Pulmonary artery endothelial cell (primary cell): ENCODE measurements around the gene NDUFB10. TPM values are rescaled to one million over a fixed set of nuclear protein-coding genes. Genes with fewer than 3 reads are reported as not detected.

ENCODE experiments used
- DNase-seq: peaks from one replicate; pipeline ENCODE4 v3.0.0-alpha.2; 2011; ENCODE audit warnings: low read depth, low spot score
- total RNA-seq: library from RNA; depleted of rRNA; stranded (reverse); fragments of >200 nt; gene quantifications from 2 replicates; pipeline ENCODE4 v1.2.3, GENCODE V29; 2014

NDUFB10 gene
- total RNA-seq, 1 donor from 2014 or later, result 200 TPM

DNA sequence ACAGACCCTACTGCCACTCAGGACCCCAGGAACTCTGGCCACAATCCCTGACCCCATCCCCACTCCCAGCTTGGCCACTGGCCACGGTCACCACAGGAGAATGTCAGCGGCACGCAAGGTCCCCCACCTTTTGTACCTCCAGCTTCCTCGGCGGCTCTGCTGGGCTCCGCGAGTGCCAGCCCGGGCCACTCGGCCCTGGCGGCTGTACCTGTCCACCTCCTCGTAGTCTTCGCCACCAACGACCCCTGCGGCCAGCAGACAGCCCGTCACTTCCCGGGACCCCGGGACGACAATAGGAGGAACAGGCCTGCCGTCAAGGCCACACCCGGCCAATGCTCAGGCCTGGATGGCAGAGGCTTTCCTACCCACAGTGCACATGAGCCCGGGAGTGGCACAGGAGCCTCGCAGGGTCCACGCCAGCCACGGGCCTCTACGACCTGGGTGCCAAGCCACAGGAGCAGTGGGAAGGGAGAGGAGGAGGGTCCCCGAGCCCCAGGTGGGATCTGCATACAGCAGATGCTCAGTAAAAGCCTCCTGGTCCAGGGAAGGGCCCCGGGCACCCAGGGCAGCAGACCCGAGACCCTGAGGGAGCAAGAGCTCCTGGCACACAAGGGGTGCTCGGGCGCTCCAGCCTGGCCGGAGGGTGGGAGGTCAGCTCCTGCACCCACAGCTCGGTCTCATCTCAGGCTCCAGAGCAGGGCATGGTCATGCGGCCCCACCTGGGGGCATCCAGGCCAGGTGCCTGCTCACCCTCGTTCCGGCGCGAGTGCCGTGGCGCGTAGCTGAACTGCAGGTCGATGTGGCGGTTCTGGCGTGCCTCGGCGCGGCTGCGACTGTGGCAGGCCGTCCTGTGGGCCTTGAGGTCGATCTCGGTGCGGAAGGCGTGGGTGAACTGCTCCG lies 42.4 kb downstream of the NDUFB10 start:
- DNase-seq, result no peak

DNA sequence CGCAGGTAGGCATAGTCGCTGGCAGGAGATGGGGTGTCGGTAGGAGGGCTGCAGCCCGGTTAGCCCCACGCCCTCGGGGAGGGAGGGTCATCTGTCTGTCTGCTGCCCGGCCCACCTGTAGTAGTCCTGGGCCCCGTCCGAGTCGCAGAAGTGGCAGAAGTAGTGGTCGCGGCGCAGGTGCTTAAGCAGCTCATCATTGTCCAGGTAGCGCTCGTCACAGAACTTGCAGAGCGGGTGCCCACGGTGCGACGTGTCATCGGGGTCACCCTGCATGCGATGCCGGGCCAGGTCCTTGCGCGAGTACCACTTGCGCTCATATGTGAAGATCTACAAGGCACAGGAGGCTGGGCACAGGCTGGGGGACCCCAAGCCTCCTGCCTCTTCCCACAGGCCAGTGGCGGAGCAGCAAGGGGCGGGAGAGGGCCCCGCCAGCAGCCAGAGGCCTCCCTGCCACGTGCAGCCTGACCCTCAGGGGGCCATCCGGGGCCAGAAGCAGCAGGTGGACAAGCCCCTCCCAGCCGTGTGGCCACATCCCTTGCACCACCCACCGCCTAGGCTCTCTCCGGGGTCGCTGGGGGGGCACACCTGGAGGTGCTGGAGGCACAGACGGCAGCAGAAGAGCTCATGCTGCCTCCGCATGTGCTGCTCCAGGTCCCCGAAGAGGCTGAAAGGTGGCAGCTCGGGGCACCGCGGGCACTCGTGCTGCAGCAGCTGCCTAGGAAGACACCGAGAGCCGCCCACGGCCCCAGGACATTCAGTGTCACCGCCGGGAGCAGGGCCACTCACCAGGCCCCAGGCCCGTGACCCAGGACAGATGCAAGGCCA lies 43.3 kb downstream of the NDUFB10 start:
- no peak for DNase-seq

DNA sequence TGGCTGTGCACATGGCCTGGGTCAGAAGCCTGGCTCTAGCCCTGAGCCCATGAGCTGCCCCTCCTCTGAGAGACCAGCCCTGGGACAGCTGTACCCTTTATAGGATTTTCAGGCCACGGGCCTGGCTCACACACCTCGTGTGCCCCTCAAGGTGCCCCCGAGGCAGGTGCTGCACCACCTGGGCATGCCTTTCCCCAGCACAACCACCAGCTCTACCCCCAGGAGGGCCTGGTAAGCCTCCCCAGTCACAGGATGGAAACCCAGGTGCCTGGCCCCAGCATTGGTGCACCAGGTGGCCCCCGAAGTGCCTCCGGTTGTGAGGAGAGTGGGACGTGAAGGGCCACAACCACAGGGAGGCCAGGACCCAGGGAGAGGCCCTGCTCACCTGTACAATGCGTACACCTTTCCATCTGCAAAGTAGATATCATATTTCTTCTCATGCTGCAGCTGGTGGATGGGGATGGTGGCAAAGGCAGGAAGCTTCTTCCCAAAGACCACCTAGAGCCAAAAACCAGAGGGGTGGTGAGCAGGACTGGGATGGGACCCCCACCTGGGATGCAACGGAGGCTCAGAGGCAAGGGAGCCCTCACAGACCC lies 44.0 kb downstream of the NDUFB10 start:
- no peak for DNase-seq

- DNase-seq, result peak; percentile 35
Observed at GRCh38 chr16:2003827-2004641, 44.7 kb downstream of the NDUFB10 start.

DNA sequence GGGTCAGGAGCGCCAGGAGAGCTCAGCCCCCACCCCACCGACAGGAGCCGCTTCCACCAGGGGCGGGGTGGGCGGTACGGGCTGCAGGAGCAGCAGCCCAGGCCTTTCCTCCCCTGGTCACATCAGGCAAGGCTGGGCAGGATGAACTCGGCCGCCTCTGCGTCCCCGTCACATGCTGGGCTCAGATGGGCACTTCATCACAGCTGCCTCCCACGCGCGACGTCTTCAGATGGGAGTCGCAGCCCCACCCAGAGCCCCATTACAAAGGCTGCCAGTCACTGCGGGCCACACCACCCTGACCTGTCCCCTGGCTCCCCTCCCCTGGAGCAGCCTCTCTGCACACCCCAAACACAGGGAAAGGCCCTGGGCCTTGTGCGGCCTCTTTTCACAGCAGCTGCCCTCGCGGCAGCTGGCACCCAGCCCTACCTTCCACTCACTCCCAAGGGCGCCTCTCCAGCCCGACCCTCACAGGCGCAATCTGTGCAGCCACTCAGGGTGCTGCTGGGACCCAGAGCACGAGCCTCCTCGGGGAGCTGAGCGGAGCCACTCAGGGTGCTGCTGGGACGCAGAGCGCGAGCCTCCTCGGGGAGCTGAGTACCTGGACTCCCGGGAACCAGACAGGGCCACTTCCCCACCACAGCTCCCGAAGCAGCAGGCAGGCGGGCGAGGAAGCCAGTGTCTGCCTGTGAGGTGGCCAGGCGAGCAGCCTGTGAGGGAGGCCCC lies 45.6 kb downstream of the NDUFB10 start:
- DNase-seq, result no peak

DNA sequence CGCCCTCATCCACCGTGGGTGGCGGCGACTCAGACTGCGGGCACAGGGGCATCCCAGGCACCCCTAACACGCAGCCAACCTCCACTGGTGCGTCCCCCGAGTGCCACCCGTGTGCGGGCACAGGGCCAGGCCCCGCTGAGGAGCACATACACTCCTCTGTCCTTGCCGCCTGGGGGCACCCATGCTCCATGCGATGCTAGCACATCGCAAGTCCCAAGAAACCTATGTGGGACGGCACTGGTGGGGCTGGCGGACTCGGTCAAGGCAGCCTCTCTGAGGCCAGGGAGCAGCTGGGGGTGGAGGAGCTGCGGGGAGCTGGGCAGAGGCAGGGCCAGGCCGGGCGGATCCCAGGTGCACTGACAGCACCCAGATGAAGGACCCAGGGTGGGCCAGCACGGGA lies 46.3 kb downstream of the NDUFB10 start:
- no peak for DNase-seq

DNA sequence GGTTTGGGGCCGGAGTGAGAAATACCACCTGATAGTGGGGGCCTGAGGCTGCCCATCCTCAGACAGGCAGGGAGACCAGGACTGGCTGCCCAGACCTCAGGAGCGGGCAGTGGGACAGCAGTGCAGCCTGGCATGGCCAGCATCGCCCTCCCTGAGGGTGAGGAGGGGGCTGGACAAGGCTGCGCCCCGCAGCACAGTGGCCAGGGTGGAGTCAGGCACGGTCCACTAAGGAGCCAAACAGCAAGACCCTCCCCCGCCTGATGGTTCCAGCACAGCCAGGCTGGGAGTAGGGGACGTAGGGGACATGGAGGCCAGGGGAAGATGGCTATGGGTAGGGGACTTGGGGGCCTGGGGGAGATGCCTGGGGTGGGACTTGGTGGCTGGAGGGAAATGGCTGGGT lies 47.0 kb downstream of the NDUFB10 start:
- no peak for DNase-seq

DNA sequence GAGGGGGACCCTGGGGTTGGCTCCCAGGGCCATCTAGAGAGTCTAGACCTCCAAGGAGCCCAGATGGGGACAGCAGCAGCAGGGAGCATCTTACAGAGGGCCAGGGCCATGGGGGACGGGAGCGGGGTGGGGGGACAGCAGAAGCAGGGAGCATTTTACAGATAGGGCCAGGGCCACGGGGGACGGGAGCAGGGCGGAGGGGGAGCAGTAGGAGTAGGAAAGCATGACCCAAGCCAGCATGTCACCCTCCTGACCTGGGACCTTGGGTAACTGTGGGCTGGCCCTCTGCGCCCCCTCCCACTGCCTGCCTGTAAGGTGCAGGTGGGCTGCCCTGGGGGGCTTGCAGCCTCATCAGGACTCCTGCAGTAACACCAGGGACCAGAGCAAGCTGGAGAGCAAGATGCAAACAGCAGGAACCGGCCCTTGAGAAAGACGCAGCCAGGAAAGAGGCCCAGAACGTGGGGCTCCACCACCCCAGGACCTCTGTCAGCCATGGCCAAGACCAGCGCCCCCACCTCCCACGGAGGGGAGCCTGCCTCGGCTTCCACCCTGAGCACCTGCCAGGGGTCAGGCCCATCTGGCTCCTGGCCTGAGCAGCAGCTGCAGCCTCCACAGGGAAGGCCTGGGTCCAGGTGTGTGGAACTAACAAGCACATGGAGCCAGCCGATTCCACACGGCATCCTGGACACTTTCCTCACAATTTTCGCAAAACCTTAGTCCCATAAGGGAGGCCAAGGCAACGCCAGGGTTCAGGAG lies 47.9 kb downstream of the NDUFB10 start:
- DNase-seq, result no peak

DNA sequence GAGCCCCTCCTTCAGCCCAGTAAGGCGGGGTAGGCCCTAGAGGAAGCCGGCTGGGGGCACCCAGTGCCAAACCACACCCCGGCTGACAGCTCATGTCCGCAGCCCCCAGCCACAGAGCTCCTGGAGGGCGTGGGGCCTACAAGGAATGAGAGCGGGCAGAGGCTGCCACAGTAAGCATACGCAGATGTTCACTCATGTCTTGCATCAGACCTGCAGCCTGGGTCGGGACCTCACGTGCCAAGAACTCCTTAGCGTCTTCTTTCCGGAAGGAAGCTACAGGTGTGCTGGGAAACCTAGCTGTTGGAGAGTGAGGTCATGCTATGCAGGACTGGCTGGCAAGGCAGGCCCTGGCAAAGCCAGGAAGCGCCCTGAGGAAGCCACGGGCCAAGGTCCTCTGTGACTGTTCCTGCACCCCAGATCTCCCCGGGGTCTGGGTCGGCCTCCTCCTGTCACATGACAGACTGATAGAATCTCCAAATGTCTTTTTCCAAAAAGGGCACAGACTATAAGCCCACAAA lies 48.7 kb downstream of the NDUFB10 start:
- no peak for DNase-seq

DNA sequence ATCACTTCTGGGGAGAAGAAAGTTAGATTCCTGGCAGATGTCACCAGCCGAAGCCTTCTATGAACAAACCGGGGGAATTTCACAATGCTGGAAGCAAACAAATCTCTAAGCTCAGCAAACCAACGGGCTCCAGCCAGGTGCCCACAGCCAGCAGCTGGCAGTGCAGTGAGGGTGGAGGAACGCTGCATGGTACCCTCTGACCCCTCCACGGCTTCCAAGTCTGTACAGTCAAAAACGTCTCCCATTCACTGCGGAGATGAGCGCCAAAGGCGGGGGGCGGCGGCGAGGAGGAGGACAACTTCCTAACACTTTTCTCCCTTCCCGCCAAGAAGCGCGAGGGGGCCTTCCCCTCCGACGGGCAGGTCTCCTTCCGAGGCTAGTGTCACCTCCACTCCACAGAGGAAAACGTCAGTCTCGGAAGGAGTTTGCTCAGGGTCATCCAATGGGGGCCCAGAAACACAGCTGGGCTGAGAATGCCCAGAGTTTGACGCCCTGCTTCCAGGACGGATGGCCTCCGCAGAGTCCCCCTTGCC lies 49.4 kb downstream of the NDUFB10 start:
- DNase-seq, result no peak

DNA sequence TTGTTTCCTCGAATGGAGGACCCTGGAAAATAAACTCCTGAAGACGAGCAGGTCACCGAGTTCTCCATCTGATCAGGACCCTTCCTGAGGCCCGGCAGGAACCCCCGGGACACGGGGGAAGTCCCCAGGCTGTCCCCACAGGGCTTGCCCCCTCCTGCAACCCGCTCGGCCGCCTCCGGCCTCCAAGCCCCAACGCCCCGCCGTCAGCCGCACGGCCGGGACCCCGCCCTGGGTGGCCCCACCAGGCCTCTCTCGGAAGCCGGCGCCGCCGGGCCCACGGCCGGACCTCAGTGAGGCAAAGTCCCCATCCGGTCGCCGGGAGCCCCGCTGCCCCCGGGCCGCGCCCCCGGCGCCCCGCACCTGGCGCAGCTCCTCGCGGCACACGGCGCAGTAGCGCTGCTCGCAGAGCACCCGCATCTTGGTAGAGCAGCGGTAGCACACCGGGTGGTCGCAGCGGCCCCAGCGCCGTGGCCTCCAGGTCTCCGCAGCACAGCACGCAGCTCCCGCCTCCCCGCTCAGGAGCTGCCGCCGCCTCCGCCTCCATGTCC lies 49.9 kb downstream of the NDUFB10 start:
- DNase-seq, result no peak

DNA sequence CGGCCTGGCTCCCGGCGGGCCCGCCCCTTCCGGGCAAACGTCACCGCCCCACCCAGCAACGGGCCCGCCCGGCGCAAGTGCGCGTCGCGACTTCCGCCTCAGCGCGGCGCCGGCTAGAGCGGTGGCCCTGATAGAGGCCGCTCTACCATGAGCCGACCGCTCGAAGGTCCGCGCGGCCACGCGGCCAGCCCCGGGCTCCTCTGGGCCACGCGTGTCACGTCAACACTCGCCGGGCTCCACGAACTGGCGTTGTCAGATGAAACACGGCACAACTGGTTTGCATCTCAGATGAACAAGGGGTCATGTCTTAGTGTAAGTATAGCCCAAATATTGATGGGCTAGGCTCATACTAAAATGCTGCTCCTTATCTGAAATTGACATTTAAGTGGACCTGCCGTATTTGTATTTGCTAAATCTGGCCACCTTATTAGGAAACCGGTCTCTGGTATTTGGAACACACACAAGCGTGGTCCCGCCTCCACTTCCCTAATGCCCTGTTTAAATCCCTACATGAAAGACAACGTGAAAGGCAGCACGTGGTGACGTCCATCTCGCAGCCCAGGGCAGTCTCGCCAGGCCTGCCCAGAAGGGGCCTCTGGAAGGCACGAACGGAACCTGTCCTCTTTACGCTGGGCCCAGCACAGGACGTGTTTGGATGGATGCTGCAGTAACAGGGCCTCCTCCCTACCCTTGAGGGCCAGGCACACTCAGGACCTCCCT lies 50.6 kb downstream of the NDUFB10 start, which contains the start of gene ZNF598:
TSS of gene ZNF598 (minus strand) at position 31 of the 720 bp plus-strand sequence.
- DNase-seq, result peak; percentile 48

Other genes starting within 250 kb of the NDUFB10 start
- 53.0 and 58.7 TPM in 2 replicates for gene NME3, start 188.0 kb upstream of the NDUFB10 start, total RNA-seq
- gene EME2, start 186.7 kb upstream of the NDUFB10 start, total RNA-seq, result 5.9 and 7.1 TPM in 2 replicates
- gene MRPS34, start 186.4 kb upstream of the NDUFB10 start, total RNA-seq, result 91.0 and 100 TPM in 2 replicates
- gene SPSB3, start 177.0 kb upstream of the NDUFB10 start, total RNA-seq, result 39.4 and 44.8 TPM in 2 replicates
- gene NUBP2, start 176.6 kb upstream of the NDUFB10 start, total RNA-seq, result 74.5 and 77.8 TPM in 2 replicates
- gene IGFALS, start 165.8 kb upstream of the NDUFB10 start, total RNA-seq, result not detected in 2 replicates
- 76.2 and 78.9 TPM in 2 replicates for gene HAGH, start 132.7 kb upstream of the NDUFB10 start, total RNA-seq
- gene FAHD1, start 132.3 kb upstream of the NDUFB10 start, total RNA-seq, result 91.9 and 93.0 TPM in 2 replicates
- 0.40 TPM in 1 of 2 replicates, not detected in the other for gene MEIOB, start 87.4 kb upstream of the NDUFB10 start, total RNA-seq
- gene HS3ST6, start 41.1 kb upstream of the NDUFB10 start, total RNA-seq, result not detected in 2 replicates
- gene MSRB1, start 16.3 kb upstream of the NDUFB10 start, total RNA-seq, result 10.9 and 11.1 TPM in 2 replicates
- gene RPL3L, start 4.8 kb upstream of the NDUFB10 start, total RNA-seq, result not detected in 2 replicates
- 2,313 and 4,514 TPM in 2 replicates for gene RPS2, start 5.3 kb downstream of the NDUFB10 start, total RNA-seq
- gene RNF151, start 7.3 kb downstream of the NDUFB10 start, total RNA-seq, result not detected in 2 replicates
- gene TBL3, start 12.5 kb downstream of the NDUFB10 start, total RNA-seq, result 59.4 and 61.9 TPM in 2 replicates
- gene NOXO1, start 21.9 kb downstream of the NDUFB10 start, total RNA-seq, result 0.07 and 0.13 TPM in 2 replicates
- 13.5 and 21.1 TPM in 2 replicates for gene GFER, start 24.7 kb downstream of the NDUFB10 start, total RNA-seq
- gene SYNGR3, start 30.4 kb downstream of the NDUFB10 start, total RNA-seq, result 1.8 and 5.6 TPM in 2 replicates
- 22.8 and 23.4 TPM in 2 replicates for gene ZNF598, start 50.3 kb downstream of the NDUFB10 start, total RNA-seq
- gene NPW, start 60.2 kb downstream of the NDUFB10 start, total RNA-seq, result 0.33 and 0.46 TPM in 2 replicates
- gene NHERF2, start 67.4 kb downstream of the NDUFB10 start, total RNA-seq, result 53.2 and 76.2 TPM in 2 replicates
- 48.6 and 48.9 TPM in 2 replicates for gene NTHL1, start 88.3 kb downstream of the NDUFB10 start, total RNA-seq
- gene TSC2, start 88.4 kb downstream of the NDUFB10 start, total RNA-seq, result 35.1 and 47.5 TPM in 2 replicates
- 35.4 and 39.8 TPM in 2 replicates for gene PKD1, start 176.4 kb downstream of the NDUFB10 start, total RNA-seq
- 0.46 and 1.1 TPM in 2 replicates for gene RAB26, start 189.1 kb downstream of the NDUFB10 start, total RNA-seq
- gene TRAF7, start 196.2 kb downstream of the NDUFB10 start, total RNA-seq, result 88.8 and 95.7 TPM in 2 replicates
- 0.04 and 0.26 TPM in 2 replicates for gene CASKIN1, start 237.1 kb downstream of the NDUFB10 start, total RNA-seq
- 26.4 and 32.1 TPM in 2 replicates for gene MLST8, start 245.9 kb downstream of the NDUFB10 start, total RNA-seq